ENCODE results near the gene MED29. TPM values are rescaled to one million over a fixed set of nuclear protein-coding genes. Genes with fewer than 3 reads are reported as not detected.

The MED29 gene
- total and polyA plus RNA-seq, 2 of the 13 experiments (the other 11 are each of a cell fraction or from before 2014, with no cell fraction given), result 14.0 to 19.7 TPM

- TF ChIP-seq, protein P1, sequence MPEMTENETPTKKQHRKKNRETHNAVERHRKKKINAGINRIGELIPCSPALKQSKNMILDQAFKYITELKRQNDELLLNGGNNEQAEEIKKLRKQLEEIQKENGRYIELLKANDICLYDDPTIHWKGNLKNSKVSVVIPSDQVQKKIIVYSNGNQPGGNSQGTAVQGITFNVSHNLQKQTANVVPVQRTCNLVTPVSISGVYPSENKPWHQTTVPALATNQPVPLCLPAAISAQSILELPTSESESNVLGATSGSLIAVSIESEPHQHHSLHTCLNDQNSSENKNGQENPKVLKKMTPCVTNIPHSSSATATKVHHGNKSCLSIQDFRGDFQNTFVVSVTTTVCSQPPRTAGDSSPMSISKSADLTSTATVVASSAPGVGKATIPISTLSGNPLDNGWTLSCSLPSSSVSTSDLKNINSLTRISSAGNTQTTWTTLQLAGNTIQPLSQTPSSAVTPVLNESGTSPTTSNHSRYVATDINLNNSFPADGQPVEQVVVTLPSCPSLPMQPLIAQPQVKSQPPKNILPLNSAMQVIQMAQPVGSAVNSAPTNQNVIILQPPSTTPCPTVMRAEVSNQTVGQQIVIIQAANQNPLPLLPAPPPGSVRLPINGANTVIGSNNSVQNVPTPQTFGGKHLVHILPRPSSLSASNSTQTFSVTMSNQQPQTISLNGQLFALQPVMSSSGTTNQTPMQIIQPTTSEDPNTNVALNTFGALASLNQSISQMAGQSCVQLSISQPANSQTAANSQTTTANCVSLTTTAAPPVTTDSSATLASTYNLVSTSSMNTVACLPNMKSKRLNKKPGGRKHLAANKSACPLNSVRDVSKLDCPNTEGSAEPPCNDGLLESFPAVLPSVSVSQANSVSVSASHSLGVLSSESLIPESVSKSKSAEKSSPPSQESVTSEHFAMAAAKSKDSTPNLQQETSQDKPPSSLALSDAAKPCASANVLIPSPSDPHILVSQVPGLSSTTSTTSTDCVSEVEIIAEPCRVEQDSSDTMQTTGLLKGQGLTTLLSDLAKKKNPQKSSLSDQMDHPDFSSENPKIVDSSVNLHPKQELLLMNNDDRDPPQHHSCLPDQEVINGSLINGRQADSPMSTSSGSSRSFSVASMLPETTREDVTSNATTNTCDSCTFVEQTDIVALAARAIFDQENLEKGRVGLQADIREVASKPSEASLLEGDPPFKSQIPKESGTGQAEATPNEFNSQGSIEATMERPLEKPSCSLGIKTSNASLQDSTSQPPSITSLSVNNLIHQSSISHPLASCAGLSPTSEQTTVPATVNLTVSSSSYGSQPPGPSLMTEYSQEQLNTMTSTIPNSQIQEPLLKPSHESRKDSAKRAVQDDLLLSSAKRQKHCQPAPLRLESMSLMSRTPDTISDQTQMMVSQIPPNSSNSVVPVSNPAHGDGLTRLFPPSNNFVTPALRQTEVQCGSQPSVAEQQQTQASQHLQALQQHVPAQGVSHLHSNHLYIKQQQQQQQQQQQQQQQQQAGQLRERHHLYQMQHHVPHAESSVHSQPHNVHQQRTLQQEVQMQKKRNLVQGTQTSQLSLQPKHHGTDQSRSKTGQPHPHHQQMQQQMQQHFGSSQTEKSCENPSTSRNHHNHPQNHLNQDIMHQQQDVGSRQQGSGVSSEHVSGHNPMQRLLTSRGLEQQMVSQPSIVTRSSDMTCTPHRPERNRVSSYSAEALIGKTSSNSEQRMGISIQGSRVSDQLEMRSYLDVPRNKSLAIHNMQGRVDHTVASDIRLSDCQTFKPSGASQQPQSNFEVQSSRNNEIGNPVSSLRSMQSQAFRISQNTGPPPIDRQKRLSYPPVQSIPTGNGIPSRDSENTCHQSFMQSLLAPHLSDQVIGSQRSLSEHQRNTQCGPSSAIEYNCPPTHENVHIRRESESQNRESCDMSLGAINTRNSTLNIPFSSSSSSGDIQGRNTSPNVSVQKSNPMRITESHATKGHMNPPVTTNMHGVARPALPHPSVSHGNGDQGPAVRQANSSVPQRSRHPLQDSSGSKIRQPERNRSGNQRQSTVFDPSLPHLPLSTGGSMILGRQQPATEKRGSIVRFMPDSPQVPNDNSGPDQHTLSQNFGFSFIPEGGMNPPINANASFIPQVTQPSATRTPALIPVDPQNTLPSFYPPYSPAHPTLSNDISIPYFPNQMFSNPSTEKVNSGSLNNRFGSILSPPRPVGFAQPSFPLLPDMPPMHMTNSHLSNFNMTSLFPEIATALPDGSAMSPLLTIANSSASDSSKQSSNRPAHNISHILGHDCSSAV (CRISPR knock-in tag; IDR thresholded peaks at IDR 0.05; ENCODE audit: borderline replicate concordance), result no peak
- TF ChIP-seq ZNF619 (CRISPR knock-in tag; IDR thresholded peaks at IDR 0.05) (no peak), PAXIP1 (CRISPR knock-in tag; conservative IDR thresholded peaks at IDR 0.05) (peak; percentile 37), NAIF1 (CRISPR knock-in tag; IDR thresholded peaks at IDR 0.05; ENCODE audit: borderline replicate concordance) (no peak; the same call in 1 of the 2 replicates), ZNF576 (CRISPR knock-in tag; IDR thresholded peaks at IDR 0.05) (no peak), CREB1 (IDR thresholded peaks at IDR 0.05) (no peak), CREB1 (CRISPR knock-in tag; IDR thresholded peaks at IDR 0.05) (no peak), KLF12 (CRISPR knock-in tag; IDR thresholded peaks at IDR 0.05; ENCODE audit: borderline replicate concordance) (no peak), POGK (CRISPR knock-in tag; conservative IDR thresholded peaks at IDR 0.05) (peak; percentile 1; the same call in 1 of the 2 replicates), TFAP4 (IDR thresholded peaks at IDR 0.05; ENCODE audit: borderline replicate concordance, low read depth) (no peak), PBX2 (CRISPR knock-in tag; IDR thresholded peaks at IDR 0.05) (no peak), ZNF17 (CRISPR knock-in tag; IDR thresholded peaks at IDR 0.05) (no peak)
These were observed 19.0 kb downstream of the MED29 start (continued) for GRCh38 chr19:39410017-39410830.

All from HepG2 (cell line).